ENCODE results near the gene DCUN1D2. TPM values are rescaled to one million over a fixed set of nuclear protein-coding genes. Genes with fewer than 3 reads are reported as not detected.

Gene DCUN1D2
- total and polyA plus RNA-seq, 8 donors = 7.3 to 43.0 (median 21.7) TPM

DNA sequence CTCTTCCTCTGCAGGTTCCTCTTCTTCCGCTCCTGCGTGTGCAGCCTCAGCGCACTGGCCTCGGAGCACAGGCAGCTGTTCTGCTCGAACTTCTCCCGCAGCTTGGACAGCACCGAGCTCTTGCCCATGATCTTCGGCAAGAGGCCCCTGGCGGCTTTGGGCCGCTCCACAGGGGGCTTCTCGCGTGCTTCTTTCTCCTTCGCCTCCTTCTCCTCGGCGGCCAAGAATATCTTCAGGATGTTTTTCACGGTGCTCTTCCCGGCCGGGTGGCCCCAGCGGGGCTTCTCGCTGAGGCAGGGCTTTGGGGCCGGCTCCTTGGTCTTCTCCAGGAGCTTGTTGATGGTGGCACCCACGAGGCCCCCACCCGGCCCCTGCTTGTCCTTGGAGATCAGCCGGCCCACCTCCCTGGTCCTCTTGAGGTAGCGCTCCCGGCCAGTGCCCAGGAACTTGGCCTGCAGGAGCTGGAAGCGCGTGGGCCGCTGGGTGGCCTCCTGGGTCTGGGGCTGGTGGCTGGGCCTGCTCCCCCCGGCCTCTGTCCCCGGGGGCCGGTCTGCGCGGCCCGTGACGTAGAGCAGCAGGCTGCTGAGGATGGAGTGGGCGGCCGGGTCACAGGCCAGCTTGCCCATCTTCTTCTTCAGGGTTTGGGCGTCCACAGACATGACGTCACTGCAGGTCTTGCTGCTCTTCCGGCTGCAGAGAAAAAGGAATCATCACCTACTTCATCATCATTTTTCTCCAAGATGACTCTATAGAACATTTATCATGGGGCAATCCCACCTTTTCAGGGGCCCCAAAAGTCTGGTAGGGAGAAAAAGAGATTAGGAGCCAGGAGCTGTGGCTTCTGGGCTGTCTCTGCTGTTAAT lies 82.7 kb downstream of the DCUN1D2 start:
- no peak for DNase-seq
- Histone ChIP-seq H3K27ac (no peak overlapping the region), H3K36me3 (no peaks in the 10 kb centered on the region), H3K4me1 (peaks cover 0 to 23% (median 14%) of the 10 kb centered on the region in 4 donors), H3K9me3 (no peaks in the 10 kb centered on the region), H3K4me3 (no peak overlapping the region), H3K27me3 (peaks cover 0 to 51% (median 9%) of the 10 kb centered on the region in 3 donors)
- intact Hi-C loops (cut with DNase I; ENCODE audit: low total_unique reads) = no loop called here
- TF ChIP-seq, protein P1, sequence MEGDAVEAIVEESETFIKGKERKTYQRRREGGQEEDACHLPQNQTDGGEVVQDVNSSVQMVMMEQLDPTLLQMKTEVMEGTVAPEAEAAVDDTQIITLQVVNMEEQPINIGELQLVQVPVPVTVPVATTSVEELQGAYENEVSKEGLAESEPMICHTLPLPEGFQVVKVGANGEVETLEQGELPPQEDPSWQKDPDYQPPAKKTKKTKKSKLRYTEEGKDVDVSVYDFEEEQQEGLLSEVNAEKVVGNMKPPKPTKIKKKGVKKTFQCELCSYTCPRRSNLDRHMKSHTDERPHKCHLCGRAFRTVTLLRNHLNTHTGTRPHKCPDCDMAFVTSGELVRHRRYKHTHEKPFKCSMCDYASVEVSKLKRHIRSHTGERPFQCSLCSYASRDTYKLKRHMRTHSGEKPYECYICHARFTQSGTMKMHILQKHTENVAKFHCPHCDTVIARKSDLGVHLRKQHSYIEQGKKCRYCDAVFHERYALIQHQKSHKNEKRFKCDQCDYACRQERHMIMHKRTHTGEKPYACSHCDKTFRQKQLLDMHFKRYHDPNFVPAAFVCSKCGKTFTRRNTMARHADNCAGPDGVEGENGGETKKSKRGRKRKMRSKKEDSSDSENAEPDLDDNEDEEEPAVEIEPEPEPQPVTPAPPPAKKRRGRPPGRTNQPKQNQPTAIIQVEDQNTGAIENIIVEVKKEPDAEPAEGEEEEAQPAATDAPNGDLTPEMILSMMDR (IDR thresholded peaks at IDR 0.05) = no peak
- TF ChIP-seq POLR2A (IDR thresholded peaks at IDR 0.05) (no peak), EP300 (IDR thresholded peaks at IDR 0.05) (no peak), POLR2AphosphoS5 (IDR thresholded peaks at IDR 0.05) (no peak)
- 82 to 88% (median 86%) methylated on average over 34 to 41 of the region's 41 CpGs for WGBS, 5 donors

DNA sequence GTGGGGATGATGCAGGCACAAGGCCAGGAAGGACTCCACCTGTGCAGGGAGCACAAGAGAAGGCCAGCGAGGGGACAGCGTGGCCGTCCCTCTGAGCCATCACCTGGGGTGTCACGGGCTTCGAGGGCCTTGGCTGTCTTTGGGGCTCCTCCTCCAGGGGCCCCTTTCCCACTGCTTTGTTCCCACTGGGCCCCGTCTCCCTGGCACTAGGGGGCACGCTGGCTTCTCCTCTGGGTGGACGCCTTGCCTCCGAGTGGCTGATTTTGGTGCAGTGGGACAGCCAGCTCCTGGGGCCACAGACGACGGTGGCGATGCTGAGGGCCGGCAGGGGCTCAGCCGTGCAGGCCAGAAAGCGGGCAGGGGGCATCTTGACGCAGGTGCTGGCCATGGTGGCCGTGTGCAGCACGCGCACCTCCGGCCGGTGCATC lies 83.4 kb downstream of the DCUN1D2 start:
- intact Hi-C loops (cut with DNase I; ENCODE audit: low total_unique reads) = no loop called here
- no peak for DNase-seq
- Histone ChIP-seq H3K9me3 (no peaks in the 10 kb centered on the region), H3K4me3 (no peak overlapping the region), H3K27me3 (peaks cover 0 to 53% (median 9%) of the 10 kb centered on the region in 3 donors), H3K4me1 (peaks cover 0 to 23% (median 14%) of the 10 kb centered on the region in 4 donors), H3K27ac (no peak overlapping the region), H3K36me3 (no peaks in the 10 kb centered on the region)
- TF ChIP-seq POLR2A (IDR thresholded peaks at IDR 0.05) = no peak
- TF ChIP-seq EP300 (IDR thresholded peaks at IDR 0.05) = no peak
- TF ChIP-seq POLR2AphosphoS5 (IDR thresholded peaks at IDR 0.05) = no peak
- TF ChIP-seq, protein P1 (IDR thresholded peaks at IDR 0.05) = no peak
- 82 to 89% (median 86%) methylated on average over 9 to 21 of the region's 21 CpGs for WGBS, 5 donors

DNA sequence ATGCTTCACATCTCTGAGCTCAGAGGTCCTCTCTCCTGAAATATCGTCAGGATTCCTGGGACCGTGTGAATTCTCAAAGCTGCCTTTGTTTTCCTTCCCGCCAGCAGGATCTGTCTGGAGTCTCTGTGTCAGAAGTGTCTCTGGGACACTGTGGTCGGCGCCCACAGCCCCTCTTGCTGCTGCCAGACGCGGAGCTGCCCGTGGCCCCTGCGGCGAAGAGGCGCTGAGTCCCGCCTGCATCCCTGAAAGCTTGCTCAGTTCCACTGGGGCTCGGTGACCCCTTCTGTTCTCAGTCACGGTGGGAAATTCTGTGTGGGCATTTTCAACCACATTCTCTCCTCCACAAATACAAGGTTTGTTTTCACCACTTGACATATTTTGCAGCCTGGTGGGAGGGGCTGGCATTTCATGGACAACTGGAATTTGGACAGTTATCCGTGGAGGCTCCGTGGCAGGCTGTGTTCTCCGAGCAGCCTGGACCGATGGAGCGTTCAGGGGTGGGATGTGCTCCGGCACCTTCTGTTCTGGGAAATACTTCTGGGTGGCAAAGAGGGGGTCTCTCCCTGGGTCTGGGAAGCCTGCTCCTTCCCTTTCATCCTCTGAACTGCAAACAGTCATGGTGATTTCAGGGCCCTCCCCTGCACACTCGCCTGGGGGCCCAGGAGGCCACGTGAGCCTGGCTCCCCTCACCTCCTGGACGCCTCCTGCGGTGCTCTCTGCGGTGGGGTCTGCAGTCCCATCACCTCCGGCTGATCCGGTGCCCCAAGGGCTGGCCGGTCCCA lies 84.0 kb downstream of the DCUN1D2 start:
- Histone ChIP-seq H3K27ac (no peak overlapping the region), H3K27me3 (peaks cover 0 to 59% (median 9%) of the 10 kb centered on the region in 3 donors), H3K4me3 (no peak overlapping the region), H3K9me3 (no peaks in the 10 kb centered on the region), H3K36me3 (no peaks in the 10 kb centered on the region), H3K4me1 (peaks cover 0 to 18% (median 11%) of the 10 kb centered on the region in 4 donors)
- no peak for DNase-seq
- no peak for TF ChIP-seq POLR2AphosphoS5 (IDR thresholded peaks at IDR 0.05)
- TF ChIP-seq, protein P1 (IDR thresholded peaks at IDR 0.05) = no peak
- no peak for TF ChIP-seq POLR2A (IDR thresholded peaks at IDR 0.05)
- no peak for TF ChIP-seq EP300 (IDR thresholded peaks at IDR 0.05)
- intact Hi-C loops (cut with DNase I; ENCODE audit: low total_unique reads) = no loop called here
- 82 to 89% (median 84%) methylated on average over 28 of the region's 28 CpGs for WGBS, 5 donors

Small RNA genes within 50 kb of the gene (small RNA-seq; reads per million reads assigned to genes)
- gene RNU1-16P = 0 to 0.10 (median 0) reads per million in 4 donors

Other genes starting within 250 kb of the DCUN1D2 start
- gene LAMP1, start 193.5 kb downstream of the DCUN1D2 start, total RNA-seq = 100 to 1,000 TPM in 2 of 5 donors, 10 to 100 TPM in 3; 44.0 to 121 (median 70.3) TPM
- 10 to 100 TPM; 20.9 to 52.2 (median 47.9) TPM for gene LAMP1, start 193.5 kb downstream of the DCUN1D2 start, polyA plus RNA-seq
- 10 to 100 TPM in 2 of 5 donors, 1 to 10 TPM in 3; 1.2 to 15.1 (median 5.4) TPM for gene GRTP1, start 126.6 kb downstream of the DCUN1D2 start, total RNA-seq
- gene GRTP1, start 126.6 kb downstream of the DCUN1D2 start, polyA plus RNA-seq = 10 to 100 TPM; 12.4 to 16.3 (median 15.1) TPM
- 1 to 10 TPM; 1.7 to 6.7 (median 2.4) TPM for gene ADPRHL1, start 37.2 kb downstream of the DCUN1D2 start, total RNA-seq
- 1 to 10 TPM; 2.2 to 5.5 (median 4.1) TPM for gene ADPRHL1, start 37.2 kb downstream of the DCUN1D2 start, polyA plus RNA-seq
- gene TFDP1, start 94.0 kb upstream of the DCUN1D2 start, total RNA-seq = 100 to 1,000 TPM in 2 of 5 donors, 10 to 100 TPM in 3; 35.3 to 207 (median 59.1) TPM
- gene TFDP1, start 94.0 kb upstream of the DCUN1D2 start, polyA plus RNA-seq = 10 to 100 TPM; 27.3 to 57.2 (median 55.3) TPM
- gene ATP4B, start 167.5 kb upstream of the DCUN1D2 start, total RNA-seq = 100 to 1,000 TPM in 4 of 5 donors, under 1 TPM in 1; 0.87 to 585 (median 347) TPM
- 100 to 1,000 TPM; 143 to 490 (median 170) TPM for gene ATP4B, start 167.5 kb upstream of the DCUN1D2 start, polyA plus RNA-seq
- gene GRK1, start 176.5 kb upstream of the DCUN1D2 start, total RNA-seq = not detected
- gene GRK1, start 176.5 kb upstream of the DCUN1D2 start, polyA plus RNA-seq = not detected